ENCODE data around the gene PTCRA.

Gene PTCRA

GRCh38 chr6:42962096-42962495 is 46.2 kb downstream of the PTCRA start:
- TF ChIP-seq, protein P1, sequence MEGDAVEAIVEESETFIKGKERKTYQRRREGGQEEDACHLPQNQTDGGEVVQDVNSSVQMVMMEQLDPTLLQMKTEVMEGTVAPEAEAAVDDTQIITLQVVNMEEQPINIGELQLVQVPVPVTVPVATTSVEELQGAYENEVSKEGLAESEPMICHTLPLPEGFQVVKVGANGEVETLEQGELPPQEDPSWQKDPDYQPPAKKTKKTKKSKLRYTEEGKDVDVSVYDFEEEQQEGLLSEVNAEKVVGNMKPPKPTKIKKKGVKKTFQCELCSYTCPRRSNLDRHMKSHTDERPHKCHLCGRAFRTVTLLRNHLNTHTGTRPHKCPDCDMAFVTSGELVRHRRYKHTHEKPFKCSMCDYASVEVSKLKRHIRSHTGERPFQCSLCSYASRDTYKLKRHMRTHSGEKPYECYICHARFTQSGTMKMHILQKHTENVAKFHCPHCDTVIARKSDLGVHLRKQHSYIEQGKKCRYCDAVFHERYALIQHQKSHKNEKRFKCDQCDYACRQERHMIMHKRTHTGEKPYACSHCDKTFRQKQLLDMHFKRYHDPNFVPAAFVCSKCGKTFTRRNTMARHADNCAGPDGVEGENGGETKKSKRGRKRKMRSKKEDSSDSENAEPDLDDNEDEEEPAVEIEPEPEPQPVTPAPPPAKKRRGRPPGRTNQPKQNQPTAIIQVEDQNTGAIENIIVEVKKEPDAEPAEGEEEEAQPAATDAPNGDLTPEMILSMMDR (IDR thresholded peaks at IDR 0.05; ENCODE audit: extremely low read depth, insufficient read depth, missing control alignments) = no peak
- no peak for DNase-seq (ENCODE audit: low spot score)
- in situ Hi-C loops (cut with MboI; ENCODE audit: low pct_unique_long_range_greater_than_20kb, low sequenced_read_pairs, unreplicated experiment) = no loop called here

DNA sequence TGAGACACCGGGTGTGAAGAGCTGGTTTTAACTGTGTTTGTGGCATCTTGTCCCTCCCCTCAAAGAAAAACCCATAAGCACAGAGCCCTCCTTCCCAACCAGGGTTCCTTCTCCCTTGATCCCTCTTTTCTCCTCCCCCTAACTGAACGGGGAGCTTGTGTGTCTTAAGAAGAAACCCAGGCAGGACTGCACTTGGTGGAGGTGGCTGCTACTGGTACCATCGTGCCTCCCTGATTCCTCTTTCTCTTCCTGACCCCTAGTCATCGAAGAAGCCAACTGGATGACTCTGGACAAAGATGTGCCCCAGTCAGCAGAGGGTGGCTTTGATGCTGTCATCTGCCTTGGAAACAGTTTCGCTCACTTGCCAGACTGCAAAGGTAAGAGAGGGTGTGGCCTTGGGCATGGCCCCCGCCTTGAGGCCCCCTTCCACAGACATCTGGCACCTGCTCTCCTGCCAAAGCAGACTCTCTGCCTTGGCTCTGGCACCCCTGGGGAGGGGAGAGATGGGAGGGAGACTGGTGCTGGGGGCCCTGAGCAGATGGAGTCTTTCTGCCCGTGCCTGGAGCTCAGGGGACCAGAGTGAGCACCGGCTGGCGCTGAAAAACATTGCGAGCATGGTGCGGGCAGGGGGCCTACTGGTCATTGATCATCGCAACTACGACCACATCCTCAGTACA is 46.8 kb downstream of the PTCRA start:
- TF ChIP-seq, protein P1 (IDR thresholded peaks at IDR 0.05; ENCODE audit: extremely low read depth, insufficient read depth, missing control alignments) = no peak
- DNase-seq (ENCODE audit: low spot score) = no peak
- in situ Hi-C loops (cut with MboI; ENCODE audit: low pct_unique_long_range_greater_than_20kb, low sequenced_read_pairs, unreplicated experiment) = no loop called here

GRCh38 chr6:42963179-42963854 is 47.5 kb downstream of the PTCRA start:
- in situ Hi-C loops (cut with MboI; ENCODE audit: low pct_unique_long_range_greater_than_20kb, low sequenced_read_pairs, unreplicated experiment) = no loop called here
- TF ChIP-seq, protein P1 (IDR thresholded peaks at IDR 0.05; ENCODE audit: extremely low read depth, insufficient read depth, missing control alignments) = no peak
- no peak for DNase-seq (ENCODE audit: low spot score)

DNA sequence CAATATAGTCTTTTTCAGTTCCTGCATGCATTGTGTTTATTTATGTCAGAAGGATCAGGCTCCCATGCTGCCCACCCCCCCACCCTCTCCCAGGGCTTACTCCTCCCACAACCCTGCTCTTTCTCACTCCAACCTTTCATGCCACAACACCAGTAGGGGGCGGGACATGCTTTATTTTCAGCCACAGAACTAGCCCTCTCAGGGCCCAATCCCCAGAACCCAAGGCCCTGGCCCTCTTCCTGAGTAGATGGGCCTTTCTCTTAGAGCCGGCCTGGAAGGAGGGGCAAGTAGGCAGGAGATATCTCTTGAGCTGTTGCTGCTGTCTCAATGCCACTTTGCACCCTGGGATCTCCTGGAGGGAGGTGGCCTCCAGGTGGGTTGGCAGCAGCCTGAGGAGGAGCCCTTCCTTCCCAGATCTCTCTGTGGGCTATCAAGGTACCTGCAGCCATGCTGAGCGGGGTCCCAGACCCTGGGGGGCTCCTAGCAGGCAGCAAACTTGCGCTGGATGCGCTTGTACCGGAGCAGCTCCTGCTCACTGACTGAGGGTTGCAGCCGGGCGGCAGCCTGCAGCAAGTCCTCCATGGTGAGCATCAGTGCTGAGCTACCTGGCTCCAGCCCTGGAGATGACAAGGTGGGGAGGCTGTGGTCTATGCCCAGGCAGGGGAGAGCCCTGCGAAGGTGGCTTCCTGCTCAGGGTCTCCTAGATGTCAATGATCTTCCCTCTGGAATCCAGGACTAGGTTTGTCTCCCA is 48.2 kb downstream of the PTCRA start:
- TF ChIP-seq, protein P1 (IDR thresholded peaks at IDR 0.05; ENCODE audit: extremely low read depth, insufficient read depth, missing control alignments) = peak; percentile 37
- no peak for DNase-seq (ENCODE audit: low spot score)
- in situ Hi-C loops (cut with MboI; ENCODE audit: low pct_unique_long_range_greater_than_20kb, low sequenced_read_pairs, unreplicated experiment) = no loop called here

- DNase-seq (ENCODE audit: low spot score) = no peak
- TF ChIP-seq, protein P1 (IDR thresholded peaks at IDR 0.05; ENCODE audit: extremely low read depth, insufficient read depth, missing control alignments) = no peak
- in situ Hi-C loops (cut with MboI; ENCODE audit: low pct_unique_long_range_greater_than_20kb, low sequenced_read_pairs, unreplicated experiment) = no loop called here
Measured at GRCh38 chr6:42966571-42966970, 50.7 kb downstream of the PTCRA start.

DNA sequence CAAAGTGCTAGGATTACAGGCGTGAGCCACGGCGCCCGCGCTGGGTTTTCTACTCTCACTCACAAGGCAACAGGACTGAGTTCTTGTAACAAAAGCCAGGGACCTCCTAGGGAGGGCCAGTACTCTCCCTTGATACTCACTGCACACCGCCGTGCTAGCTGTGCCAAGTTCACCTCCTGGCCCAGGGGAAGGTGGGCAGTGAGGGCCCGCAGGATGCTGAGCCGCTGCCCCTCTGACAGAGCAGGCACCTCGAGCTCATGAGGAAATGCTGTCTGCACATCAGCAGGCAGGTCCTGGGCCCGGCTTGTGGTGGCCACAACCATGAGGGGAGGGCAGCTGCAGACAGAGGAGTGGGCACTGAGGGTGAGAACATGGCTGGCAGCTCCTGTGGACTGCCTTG is 51.4 kb downstream of the PTCRA start:
- TF ChIP-seq, protein P1 (IDR thresholded peaks at IDR 0.05; ENCODE audit: extremely low read depth, insufficient read depth, missing control alignments) = no peak
- in situ Hi-C loops (cut with MboI; ENCODE audit: low pct_unique_long_range_greater_than_20kb, low sequenced_read_pairs, unreplicated experiment) = no loop called here
- DNase-seq (ENCODE audit: low spot score) = no peak

Measured in GM13977 (cell line).